ENCODE results near the gene FCGBP.

The FCGBP gene

DNA sequence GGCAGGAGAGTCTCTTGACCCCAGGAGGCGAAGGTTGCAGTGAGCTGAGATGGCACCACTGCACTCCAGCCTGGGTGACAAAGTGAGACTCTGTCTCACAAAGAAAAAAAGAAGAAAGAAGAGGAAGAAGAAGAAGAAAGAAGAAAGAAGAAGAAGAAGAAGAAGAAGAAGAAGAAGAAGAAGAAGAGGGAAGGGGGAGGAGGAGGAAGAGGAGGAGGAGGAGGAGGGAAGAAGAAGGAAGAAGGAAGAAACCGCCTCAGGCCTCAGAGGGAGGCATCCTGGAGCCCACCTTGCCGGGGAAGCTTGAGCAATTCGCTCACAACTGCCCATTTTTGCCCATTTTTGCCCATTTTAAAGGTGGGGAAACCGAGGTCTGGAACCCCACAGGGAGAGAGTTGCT is 9.5 kb downstream of the FCGBP start:
- no peak for DNase-seq (ENCODE audit: low read depth, low spot score)
- in situ Hi-C loops (cut with HindIII; ENCODE audit: low sequenced_read_pairs) = no loop called here
- TF ChIP-seq, protein P1, sequence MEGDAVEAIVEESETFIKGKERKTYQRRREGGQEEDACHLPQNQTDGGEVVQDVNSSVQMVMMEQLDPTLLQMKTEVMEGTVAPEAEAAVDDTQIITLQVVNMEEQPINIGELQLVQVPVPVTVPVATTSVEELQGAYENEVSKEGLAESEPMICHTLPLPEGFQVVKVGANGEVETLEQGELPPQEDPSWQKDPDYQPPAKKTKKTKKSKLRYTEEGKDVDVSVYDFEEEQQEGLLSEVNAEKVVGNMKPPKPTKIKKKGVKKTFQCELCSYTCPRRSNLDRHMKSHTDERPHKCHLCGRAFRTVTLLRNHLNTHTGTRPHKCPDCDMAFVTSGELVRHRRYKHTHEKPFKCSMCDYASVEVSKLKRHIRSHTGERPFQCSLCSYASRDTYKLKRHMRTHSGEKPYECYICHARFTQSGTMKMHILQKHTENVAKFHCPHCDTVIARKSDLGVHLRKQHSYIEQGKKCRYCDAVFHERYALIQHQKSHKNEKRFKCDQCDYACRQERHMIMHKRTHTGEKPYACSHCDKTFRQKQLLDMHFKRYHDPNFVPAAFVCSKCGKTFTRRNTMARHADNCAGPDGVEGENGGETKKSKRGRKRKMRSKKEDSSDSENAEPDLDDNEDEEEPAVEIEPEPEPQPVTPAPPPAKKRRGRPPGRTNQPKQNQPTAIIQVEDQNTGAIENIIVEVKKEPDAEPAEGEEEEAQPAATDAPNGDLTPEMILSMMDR (IDR thresholded peaks at IDR 0.05; ENCODE audit: low read depth, low read length) = no peak
- H3K4me3 ChIP-seq (ENCODE audit: low read depth, low read length) = no peak overlapping the region

GRCh38 chr19:39924389-39924788 is 10.0 kb downstream of the FCGBP start:
- H3K4me3 ChIP-seq (ENCODE audit: low read depth, low read length) = no peak overlapping the region
- no peak for DNase-seq (ENCODE audit: low read depth, low spot score)
- in situ Hi-C loops (cut with HindIII; ENCODE audit: low sequenced_read_pairs) = no loop called here
- TF ChIP-seq, protein P1 (IDR thresholded peaks at IDR 0.05; ENCODE audit: low read depth, low read length) = no peak

- DNase-seq (ENCODE audit: low read depth, low spot score) = no peak
- H3K4me3 ChIP-seq (ENCODE audit: low read depth, low read length) = no peak overlapping the region
- in situ Hi-C loops (cut with HindIII; ENCODE audit: low sequenced_read_pairs) = no loop called here
- TF ChIP-seq, protein P1 (IDR thresholded peaks at IDR 0.05; ENCODE audit: low read depth, low read length) = no peak
Measured at GRCh38 chr19:39923862-39924261, 10.6 kb downstream of the FCGBP start.

DNA sequence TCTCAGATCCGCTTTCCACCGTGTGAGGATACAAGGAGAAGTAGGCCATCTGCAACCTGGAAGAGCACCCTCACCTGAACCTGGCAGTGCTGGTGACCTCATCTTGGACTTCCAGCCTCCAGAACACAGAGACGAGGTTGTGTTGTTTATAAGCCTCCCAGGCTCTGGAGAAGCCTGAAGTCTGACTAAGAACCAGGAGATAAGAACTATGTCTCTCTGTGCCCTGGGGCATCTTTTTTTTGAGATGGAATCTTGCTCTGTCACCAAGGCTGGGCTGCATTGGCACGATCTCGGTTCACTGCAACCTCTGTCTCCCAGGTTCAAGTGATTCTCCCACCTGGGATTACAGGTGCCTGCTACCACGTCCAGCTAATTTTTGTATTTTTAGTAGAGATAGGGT is 14.5 kb downstream of the FCGBP start:
- in situ Hi-C loops (cut with HindIII; ENCODE audit: low sequenced_read_pairs) = no loop called here
- TF ChIP-seq, protein P1 (IDR thresholded peaks at IDR 0.05; ENCODE audit: low read depth, low read length) = no peak
- H3K4me3 ChIP-seq (ENCODE audit: low read depth, low read length) = no peak overlapping the region
- no peak for DNase-seq (ENCODE audit: low read depth, low spot score)

- TF ChIP-seq, protein P1 (IDR thresholded peaks at IDR 0.05; ENCODE audit: low read depth, low read length) = no peak
- H3K4me3 ChIP-seq (ENCODE audit: low read depth, low read length) = no peak overlapping the region
- in situ Hi-C loops (cut with HindIII; ENCODE audit: low sequenced_read_pairs) = no loop called here
- no peak for DNase-seq (ENCODE audit: low read depth, low spot score)
Measured at GRCh38 chr19:39918183-39918651, 16.2 kb downstream of the FCGBP start.

DNA sequence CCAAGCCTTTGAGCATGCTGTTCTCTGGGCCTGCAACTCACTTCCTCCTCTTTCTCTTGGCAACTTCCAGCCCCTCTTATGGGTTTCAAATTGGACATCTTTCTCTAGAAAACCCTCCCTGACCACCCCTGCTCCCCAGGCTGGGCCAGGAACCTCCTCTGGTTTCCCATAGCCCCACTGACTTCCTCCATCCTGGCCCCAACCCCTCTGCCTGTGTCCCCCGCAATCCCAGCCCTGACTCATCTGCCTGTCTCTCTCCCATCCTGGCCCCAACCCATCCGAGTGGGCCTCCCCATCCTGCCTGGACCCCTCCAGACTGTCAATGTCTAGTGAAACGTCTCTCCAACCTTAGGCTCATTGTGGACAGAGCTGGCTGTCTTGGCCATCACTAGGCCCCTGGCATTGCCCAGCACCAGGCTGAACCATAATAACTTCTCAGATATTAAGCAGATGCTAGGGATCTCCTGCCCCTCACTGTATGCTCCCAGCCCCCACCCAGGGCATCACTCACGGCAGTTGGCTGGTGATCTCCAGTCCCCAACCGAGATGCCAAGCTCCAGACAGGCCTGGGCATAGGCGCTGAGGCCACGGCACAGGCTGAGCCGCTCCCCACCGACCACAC is 16.8 kb downstream of the FCGBP start:
- TF ChIP-seq, protein P1 (IDR thresholded peaks at IDR 0.05; ENCODE audit: low read depth, low read length) = no peak
- H3K4me3 ChIP-seq (ENCODE audit: low read depth, low read length) = no peak overlapping the region
- in situ Hi-C loops (cut with HindIII; ENCODE audit: low sequenced_read_pairs) = no loop called here
- no peak for DNase-seq (ENCODE audit: low read depth, low spot score)

Measured in astrocyte of the spinal cord (primary cell).